AG09319 (cell line): ENCODE data around the gene MRTFB.

Experiments
- DNase-seq: peaks from one replicate; pipeline ENCODE4 v3.0.0-alpha.2; 2010; ENCODE audit warnings: low read depth; ENCODE audit errors: extremely low read depth
- TF ChIP-seq, protein P1 (sequence below): IDR thresholded peaks from 2 replicates; pipeline ENCODE4 v1.5.1; 2011; ENCODE audit warnings: low read depth, mild to moderate bottlenecking, inconsistent platforms, low read length, moderate library complexity

Gene MRTFB

DNA sequence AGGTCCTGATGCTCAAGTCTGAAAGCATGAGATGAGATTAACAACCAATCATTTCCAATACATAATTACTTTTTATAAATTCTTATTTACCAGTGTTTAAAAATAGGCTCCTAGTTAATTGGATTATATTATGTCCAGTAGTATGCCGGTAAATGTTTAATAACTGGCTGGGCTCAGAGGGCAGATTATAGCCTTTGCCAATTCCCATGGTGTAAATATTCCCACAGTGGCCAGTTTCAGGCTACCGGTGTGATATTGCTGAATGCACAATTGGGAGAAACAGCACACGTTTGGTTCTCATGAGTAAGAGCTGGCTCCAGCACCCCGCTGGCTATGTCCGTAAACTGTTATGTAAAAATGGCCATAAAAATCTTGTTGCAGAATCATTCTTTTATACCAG lies 167.6 kb downstream of the MRTFB start:
- TF ChIP-seq, protein P1, sequence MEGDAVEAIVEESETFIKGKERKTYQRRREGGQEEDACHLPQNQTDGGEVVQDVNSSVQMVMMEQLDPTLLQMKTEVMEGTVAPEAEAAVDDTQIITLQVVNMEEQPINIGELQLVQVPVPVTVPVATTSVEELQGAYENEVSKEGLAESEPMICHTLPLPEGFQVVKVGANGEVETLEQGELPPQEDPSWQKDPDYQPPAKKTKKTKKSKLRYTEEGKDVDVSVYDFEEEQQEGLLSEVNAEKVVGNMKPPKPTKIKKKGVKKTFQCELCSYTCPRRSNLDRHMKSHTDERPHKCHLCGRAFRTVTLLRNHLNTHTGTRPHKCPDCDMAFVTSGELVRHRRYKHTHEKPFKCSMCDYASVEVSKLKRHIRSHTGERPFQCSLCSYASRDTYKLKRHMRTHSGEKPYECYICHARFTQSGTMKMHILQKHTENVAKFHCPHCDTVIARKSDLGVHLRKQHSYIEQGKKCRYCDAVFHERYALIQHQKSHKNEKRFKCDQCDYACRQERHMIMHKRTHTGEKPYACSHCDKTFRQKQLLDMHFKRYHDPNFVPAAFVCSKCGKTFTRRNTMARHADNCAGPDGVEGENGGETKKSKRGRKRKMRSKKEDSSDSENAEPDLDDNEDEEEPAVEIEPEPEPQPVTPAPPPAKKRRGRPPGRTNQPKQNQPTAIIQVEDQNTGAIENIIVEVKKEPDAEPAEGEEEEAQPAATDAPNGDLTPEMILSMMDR = no peak
- no peak for DNase-seq

DNA sequence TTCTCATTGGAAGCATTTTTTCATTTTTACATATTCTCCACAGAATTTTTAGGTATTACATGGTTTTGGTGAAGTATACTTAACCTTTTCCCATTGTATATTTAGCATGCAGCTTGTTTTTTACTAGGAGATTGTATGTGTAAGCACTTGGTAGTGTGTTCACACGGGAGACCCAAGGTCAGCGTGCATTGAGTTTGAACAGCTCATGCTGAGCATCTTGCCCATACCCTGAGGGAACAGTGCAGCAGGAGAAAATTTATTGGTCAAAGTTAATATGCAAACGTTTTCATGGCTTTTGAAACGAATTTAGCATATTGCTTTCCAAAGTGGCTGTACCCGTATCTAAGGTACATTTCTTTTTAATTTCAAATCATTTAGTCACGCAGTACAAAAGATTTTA lies 168.7 kb downstream of the MRTFB start:
- no peak for DNase-seq
- TF ChIP-seq, protein P1 = no peak

DNA sequence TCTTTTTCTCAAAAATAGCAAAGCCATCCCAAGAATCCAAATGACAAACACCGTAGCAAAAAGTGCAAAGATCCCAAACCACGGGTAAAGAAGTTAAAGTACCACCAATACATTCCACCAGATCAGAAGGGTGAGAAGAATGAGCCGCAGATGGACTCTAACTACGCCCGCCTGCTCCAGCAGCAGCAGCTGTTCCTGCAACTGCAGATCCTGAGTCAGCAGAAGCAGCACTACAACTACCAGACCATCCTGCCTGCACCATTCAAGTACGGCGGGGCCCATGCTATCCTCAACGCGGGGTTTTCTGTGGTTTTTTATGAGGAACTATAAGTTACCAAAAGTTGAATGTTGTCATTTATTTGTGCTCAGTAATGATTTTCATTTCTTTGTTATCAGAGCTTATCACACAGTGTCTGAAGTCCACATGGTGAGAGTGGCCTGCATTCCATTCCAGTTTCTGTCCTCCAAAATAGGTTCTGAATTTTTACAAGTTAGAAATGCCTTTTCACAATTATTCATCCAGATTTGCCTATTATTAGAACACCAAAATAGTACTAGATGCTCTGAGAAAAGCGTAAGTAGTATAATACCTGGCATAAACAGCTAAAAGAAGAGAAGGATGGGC lies 169.2 kb downstream of the MRTFB start:
- DNase-seq = no peak
- TF ChIP-seq, protein P1 = no peak

DNA sequence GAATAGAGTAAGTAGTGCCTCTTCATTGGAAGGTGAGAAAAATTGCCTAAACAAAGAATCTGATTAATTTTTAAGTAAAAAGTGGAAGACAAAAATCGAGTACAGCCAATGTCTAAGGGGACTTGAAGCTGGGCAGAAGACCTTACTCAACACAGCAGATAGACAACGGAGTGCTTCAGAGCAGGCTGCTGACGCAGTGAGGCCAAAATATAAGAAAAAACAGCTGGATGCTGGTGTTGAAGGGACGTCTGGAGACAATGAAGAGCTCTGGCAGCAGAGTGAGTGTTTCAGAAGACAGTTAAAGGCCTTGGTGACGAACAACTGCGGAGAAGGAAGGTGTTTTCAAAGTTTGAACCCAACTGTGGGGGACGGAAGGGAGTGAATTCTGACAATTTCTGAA lies 169.8 kb downstream of the MRTFB start:
- DNase-seq = no peak
- TF ChIP-seq, protein P1 = no peak

DNA sequence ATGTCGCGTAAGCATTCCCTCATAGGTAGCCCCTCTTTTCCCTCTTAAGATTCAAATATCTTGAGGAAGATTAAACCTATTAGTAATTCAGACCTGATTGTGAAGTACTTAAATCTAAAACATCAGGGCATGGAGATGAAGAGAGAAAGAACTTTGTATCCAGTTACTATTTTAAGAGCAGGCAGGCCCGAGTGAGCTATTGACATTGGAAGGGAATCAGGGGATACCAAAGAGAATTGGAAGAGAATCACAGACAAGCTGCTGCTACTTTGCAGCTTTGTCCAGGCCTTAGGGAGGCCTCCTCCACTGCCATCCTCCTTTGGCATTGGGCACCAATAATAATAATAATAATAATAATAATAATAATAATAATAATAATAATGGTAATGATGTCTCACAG lies 170.5 kb downstream of the MRTFB start:
- no peak for DNase-seq
- TF ChIP-seq, protein P1 = no peak

DNA sequence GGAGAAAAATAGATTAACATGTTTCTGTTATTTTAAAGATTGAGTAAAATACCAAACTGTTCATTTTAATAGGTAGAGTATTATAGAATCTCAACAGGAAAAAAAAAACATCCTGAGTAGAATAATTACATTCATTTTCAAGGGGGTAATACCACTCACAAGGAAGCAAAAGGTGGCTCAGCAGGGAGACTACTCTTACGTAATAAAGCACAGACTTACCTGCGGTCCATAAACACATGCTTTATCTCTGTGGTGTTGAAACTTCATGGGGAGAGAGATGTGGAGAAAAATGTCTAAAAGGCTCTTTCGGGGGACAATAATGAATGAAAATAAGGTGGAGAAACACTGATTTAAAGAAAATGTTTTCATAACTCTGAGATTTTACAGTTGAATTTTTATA lies 171.7 kb downstream of the MRTFB start:
- DNase-seq = no peak
- TF ChIP-seq, protein P1 = no peak

DNA sequence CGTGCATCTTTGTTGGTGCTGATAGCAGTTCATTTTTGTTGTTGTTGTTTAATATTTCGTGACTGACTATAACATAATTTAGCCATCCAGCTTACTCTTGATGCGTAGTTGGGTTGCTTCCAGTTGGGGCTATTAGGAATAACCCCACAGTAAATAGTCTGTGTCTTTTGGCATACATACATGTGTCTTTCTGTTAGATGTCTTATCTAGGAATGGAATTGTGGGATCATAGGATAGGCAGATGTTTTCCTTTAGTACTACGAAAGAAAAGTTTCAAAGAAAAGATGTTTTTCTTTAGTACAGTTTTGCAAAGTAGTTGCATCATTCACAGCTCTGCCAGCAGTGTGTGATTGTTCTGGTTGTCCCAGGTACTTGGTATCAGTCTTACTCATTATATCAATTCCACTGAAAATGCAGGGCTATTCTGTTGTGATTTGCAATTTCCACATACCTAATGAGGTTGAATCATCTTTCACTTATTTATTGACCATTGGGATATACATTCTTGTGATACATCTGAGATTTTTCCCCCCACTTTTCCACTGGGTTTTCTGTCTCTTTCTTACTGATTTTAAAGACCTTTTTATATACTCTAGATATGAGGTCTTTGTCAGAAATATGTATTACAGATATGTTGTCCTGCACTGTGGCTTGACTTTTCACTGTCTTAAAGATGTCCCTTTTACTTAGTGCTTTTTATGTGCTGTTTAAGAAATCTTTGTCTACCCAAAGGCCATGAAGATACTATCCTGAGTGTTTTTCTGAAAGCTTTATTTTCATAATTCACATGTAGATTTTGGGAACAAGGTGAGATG lies 173.3 kb downstream of the MRTFB start:
- DNase-seq = peak; percentile 19

More for the DNA sequence above, 173.3 kb downstream of the MRTFB start:
- TF ChIP-seq, protein P1 = no peak
